ENCODE measurements around the gene NCK1. TPM values are rescaled to one million over a fixed set of nuclear protein-coding genes. Genes with fewer than 3 reads are reported as not detected.

Gene NCK1
- total RNA-seq, 1 donor from 2014 or later: 28.4 TPM

GRCh38 chr3:136819392-136819730 lies 42.6 kb upstream of the NCK1 start:
- H3K4me1 Mint-ChIP-seq (ENCODE audit: low read depth, unreplicated experiment): peaks cover 11% of the 10 kb centered on the region
- peaks cover 6% of the 10 kb centered on the region for H3K27me3 Mint-ChIP-seq (ENCODE audit: unreplicated experiment)
- H3K27ac Mint-ChIP-seq (ENCODE audit: unreplicated experiment): peak overlapping the region; percentile 100
- H3K36me3 Mint-ChIP-seq (ENCODE audit: unreplicated experiment): peaks cover 7% of the 10 kb centered on the region
- peaks cover 17% of the 10 kb centered on the region for H3K9me3 Mint-ChIP-seq (ENCODE audit: unreplicated experiment)
- TF ChIP-seq CTCF (IDR thresholded peaks at IDR 0.05; ENCODE audit: partially characterized antibody, unreplicated experiment): no peak
- peak overlapping the region; percentile 100 for H3K4me3 Mint-ChIP-seq (ENCODE audit: unreplicated experiment)
- DNase-seq: peak; percentile 40

- peak; percentile 65 for DNase-seq
- peaks cover 6% of the 10 kb centered on the region for H3K27me3 Mint-ChIP-seq (ENCODE audit: unreplicated experiment)
- TF ChIP-seq CTCF (IDR thresholded peaks at IDR 0.05; ENCODE audit: partially characterized antibody, unreplicated experiment): no peak
- H3K36me3 Mint-ChIP-seq (ENCODE audit: unreplicated experiment): peaks cover 7% of the 10 kb centered on the region
- H3K4me1 Mint-ChIP-seq (ENCODE audit: low read depth, unreplicated experiment): peaks cover 11% of the 10 kb centered on the region
- peak overlapping the region; percentile 100 for H3K27ac Mint-ChIP-seq (ENCODE audit: unreplicated experiment)
- H3K9me3 Mint-ChIP-seq (ENCODE audit: unreplicated experiment): peaks cover 17% of the 10 kb centered on the region
- H3K4me3 Mint-ChIP-seq (ENCODE audit: unreplicated experiment): peak overlapping the region; percentile 100
Observed at GRCh38 chr3:136819731-136820679, 42.0 kb upstream of the NCK1 start.

GRCh38 chr3:136831461-136831860 lies 30.5 kb upstream of the NCK1 start:
- H3K27ac Mint-ChIP-seq (ENCODE audit: unreplicated experiment): no peak overlapping the region
- no peak for DNase-seq
- TF ChIP-seq CTCF (IDR thresholded peaks at IDR 0.05; ENCODE audit: partially characterized antibody, unreplicated experiment): no peak
- H3K4me3 Mint-ChIP-seq (ENCODE audit: unreplicated experiment): no peak overlapping the region
- H3K9me3 Mint-ChIP-seq (ENCODE audit: unreplicated experiment): peaks cover 3% of the 10 kb centered on the region
- peaks cover 11% of the 10 kb centered on the region for H3K4me1 Mint-ChIP-seq (ENCODE audit: low read depth, unreplicated experiment)
- no peaks in the 10 kb centered on the region for H3K27me3 Mint-ChIP-seq (ENCODE audit: unreplicated experiment)
- H3K36me3 Mint-ChIP-seq (ENCODE audit: unreplicated experiment): peaks cover 28% of the 10 kb centered on the region

GRCh38 chr3:136835089-136835812 lies 26.8 kb upstream of the NCK1 start:
- H3K4me3 Mint-ChIP-seq (ENCODE audit: unreplicated experiment): no peak overlapping the region
- H3K9me3 Mint-ChIP-seq (ENCODE audit: unreplicated experiment): no peaks in the 10 kb centered on the region
- peak overlapping the region; percentile 91 for H3K27ac Mint-ChIP-seq (ENCODE audit: unreplicated experiment)
- peaks cover 4% of the 10 kb centered on the region for H3K36me3 Mint-ChIP-seq (ENCODE audit: unreplicated experiment)
- H3K27me3 Mint-ChIP-seq (ENCODE audit: unreplicated experiment): no peaks in the 10 kb centered on the region
- no peak for DNase-seq
- H3K4me1 Mint-ChIP-seq (ENCODE audit: low read depth, unreplicated experiment): peaks cover 36% of the 10 kb centered on the region
- no peak for TF ChIP-seq CTCF (IDR thresholded peaks at IDR 0.05; ENCODE audit: partially characterized antibody, unreplicated experiment)
